Progenitor cell of endocrine pancreas (in vitro differentiated cells): Measurements from ENCODE around the gene WDR37. TPM values are rescaled to one million over a fixed set of nuclear protein-coding genes. Genes with fewer than 3 reads are reported as not detected.

Source experiments
- DNase-seq: peaks from one replicate; pipeline ENCODE4 v3.0.0; 2021; ENCODE audit warnings: low spot score; ENCODE audit not compliant: unreplicated experiment
- H3K27ac Mint-ChIP-seq: 2 replicates; pipeline ENCODE4 v1.8.0; 2021; ENCODE audit warnings: mild to moderate bottlenecking, moderate library complexity, mixed read lengths
- H3K27me3 Mint-ChIP-seq: 2 replicates; pipeline ENCODE4 v1.8.0; 2021; ENCODE audit warnings: mixed read lengths
- H3K36me3 Mint-ChIP-seq: 2 replicates; pipeline ENCODE4 v1.8.0; 2022; ENCODE audit warnings: mixed read lengths; ENCODE audit not compliant: insufficient read depth
- H3K4me1 Mint-ChIP-seq: 2 replicates; pipeline ENCODE4 v1.8.0; 2021; ENCODE audit warnings: low read depth, mixed read lengths
- H3K4me3 Mint-ChIP-seq: 2 replicates; pipeline ENCODE4 v1.8.0; 2021; ENCODE audit warnings: low read depth, mild to moderate bottlenecking, moderate library complexity, mixed read lengths
- H3K9me3 Mint-ChIP-seq: 2 replicates; pipeline ENCODE4 v1.8.0; 2021; ENCODE audit warnings: low read depth, mixed read lengths
- total RNA-seq: library from RNA; stranded (reverse); gene quantifications from 2 replicates; pipeline ENCODE4 v1.2.1, GENCODE V29; 2021
- TF ChIP-seq, protein P1 (sequence below): fragments of 200-600 bp; sonication (generic); IDR thresholded peaks from one replicate; pipeline ENCODE4 v1.5.0; 2021; ENCODE audit warnings: antibody characterized with exemption, mild to moderate bottlenecking; ENCODE audit not compliant: unreplicated experiment

Gene WDR37
- total RNA-seq, 1 donor from 2014 or later = 18.7 TPM

DNA sequence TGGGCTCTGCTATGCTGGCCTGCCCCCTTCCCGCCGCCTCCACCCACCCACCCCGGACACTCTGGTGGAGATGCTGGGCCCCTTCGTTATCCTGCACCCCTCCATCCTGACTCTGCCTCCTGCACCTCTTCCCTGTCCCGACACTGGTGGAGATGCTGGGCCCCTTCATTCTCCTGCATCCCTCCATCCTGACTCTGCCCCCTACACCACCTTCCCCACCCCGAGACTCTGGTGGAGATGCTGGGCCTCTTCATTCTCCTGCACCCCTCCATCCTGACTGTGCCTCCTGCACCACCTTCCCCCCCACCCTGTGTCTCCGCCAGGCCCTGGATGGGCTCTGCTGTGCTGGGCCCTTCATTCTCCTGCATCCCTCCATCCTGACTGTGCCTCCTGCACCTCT is 45.5 kb upstream of the WDR37 start:
- no peaks in the 10 kb centered on the region for H3K4me1 Mint-ChIP-seq
- no peaks in the 10 kb centered on the region for H3K27me3 Mint-ChIP-seq
- peaks cover 39% of the 10 kb centered on the region for H3K36me3 Mint-ChIP-seq
- DNase-seq = no peak
- no peak overlapping the region for H3K4me3 Mint-ChIP-seq
- no peak overlapping the region for H3K27ac Mint-ChIP-seq
- TF ChIP-seq, protein P1, sequence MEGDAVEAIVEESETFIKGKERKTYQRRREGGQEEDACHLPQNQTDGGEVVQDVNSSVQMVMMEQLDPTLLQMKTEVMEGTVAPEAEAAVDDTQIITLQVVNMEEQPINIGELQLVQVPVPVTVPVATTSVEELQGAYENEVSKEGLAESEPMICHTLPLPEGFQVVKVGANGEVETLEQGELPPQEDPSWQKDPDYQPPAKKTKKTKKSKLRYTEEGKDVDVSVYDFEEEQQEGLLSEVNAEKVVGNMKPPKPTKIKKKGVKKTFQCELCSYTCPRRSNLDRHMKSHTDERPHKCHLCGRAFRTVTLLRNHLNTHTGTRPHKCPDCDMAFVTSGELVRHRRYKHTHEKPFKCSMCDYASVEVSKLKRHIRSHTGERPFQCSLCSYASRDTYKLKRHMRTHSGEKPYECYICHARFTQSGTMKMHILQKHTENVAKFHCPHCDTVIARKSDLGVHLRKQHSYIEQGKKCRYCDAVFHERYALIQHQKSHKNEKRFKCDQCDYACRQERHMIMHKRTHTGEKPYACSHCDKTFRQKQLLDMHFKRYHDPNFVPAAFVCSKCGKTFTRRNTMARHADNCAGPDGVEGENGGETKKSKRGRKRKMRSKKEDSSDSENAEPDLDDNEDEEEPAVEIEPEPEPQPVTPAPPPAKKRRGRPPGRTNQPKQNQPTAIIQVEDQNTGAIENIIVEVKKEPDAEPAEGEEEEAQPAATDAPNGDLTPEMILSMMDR = no peak
- no peaks in the 10 kb centered on the region for H3K9me3 Mint-ChIP-seq

- Mint-ChIP-seq H3K27me3 (no peaks in the 10 kb centered on the region), H3K9me3 (no peaks in the 10 kb centered on the region), H3K27ac (no peak overlapping the region), H3K36me3 (peaks cover 38% of the 10 kb centered on the region), H3K4me3 (no peak overlapping the region), H3K4me1 (no peaks in the 10 kb centered on the region)
- TF ChIP-seq, protein P1 = no peak
- no peak for DNase-seq
Observed at GRCh38 chr10:1011696-1012095, 44.5 kb upstream of the WDR37 start.

DNA sequence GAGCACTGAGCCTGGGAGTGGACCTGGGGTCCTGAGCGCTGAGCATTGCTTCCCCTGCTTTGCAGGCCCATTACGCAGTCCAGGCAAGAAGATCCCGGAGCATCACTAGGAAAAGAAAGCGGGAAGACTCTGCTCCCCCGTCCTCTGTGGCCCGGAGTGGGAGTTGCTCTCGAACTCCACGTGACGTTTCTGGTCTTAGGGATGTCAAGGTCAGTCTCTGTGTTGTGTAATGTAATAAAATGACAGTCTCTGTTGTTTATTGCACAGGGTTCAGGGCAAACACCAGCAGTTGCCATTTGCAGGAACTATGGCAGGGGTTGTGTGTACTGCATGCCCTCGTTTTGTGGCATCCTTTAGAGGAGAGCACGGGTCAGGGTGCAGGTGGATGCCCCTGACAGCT is 40.5 kb upstream of the WDR37 start:
- TF ChIP-seq, protein P1 = no peak
- Mint-ChIP-seq H3K27ac (no peak overlapping the region), H3K9me3 (no peaks in the 10 kb centered on the region), H3K27me3 (no peaks in the 10 kb centered on the region), H3K4me3 (no peak overlapping the region), H3K36me3 (peaks cover 45% of the 10 kb centered on the region), H3K4me1 (no peaks in the 10 kb centered on the region)
- no peak for DNase-seq

- TF ChIP-seq, protein P1 = no peak
- no peaks in the 10 kb centered on the region for H3K9me3 Mint-ChIP-seq
- H3K4me3 Mint-ChIP-seq = no peak overlapping the region
Observed at GRCh38 chr10:1019362-1019761, 36.8 kb upstream of the WDR37 start.

GRCh38 chr10:1020460-1020859 is 35.7 kb upstream of the WDR37 start:
- DNase-seq = no peak
- TF ChIP-seq, protein P1 = no peak
- Mint-ChIP-seq H3K27me3 (no peaks in the 10 kb centered on the region), H3K27ac (no peak overlapping the region), H3K4me1 (no peaks in the 10 kb centered on the region), H3K9me3 (no peaks in the 10 kb centered on the region), H3K36me3 (peaks cover 26% of the 10 kb centered on the region), H3K4me3 (no peak overlapping the region)

More at GRCh38 chr10:1019362-1019761, 36.8 kb upstream of the WDR37 start:
- Mint-ChIP-seq H3K27me3 (no peaks in the 10 kb centered on the region), H3K4me1 (no peaks in the 10 kb centered on the region), H3K27ac (no peak overlapping the region), H3K36me3 (peaks cover 26% of the 10 kb centered on the region)
- no peak for DNase-seq
